HG02885 (cell line): ENCODE measurements around the gene PTDSS2.
"Not testable (repeated sequence)": the region's sequence is repeated elsewhere in the genome, so short reads cannot be mapped to it uniquely, and the experiment has no call there.

Experiments
- ATAC-seq: cut with Tn5 transposase; IDR thresholded peaks from one replicate; pipeline ENCODE4 v1.9.1; 2021; ENCODE audit warnings: mild to moderate bottlenecking; ENCODE audit not compliant: unreplicated experiment, poor library complexity

Gene PTDSS2

GRCh38 chr11:501683-502287, 51.7 kb downstream of the PTDSS2 start:
- ATAC-seq, result no peak

GRCh38 chr11:502288-503178, 52.5 kb downstream of the PTDSS2 start:
- ATAC-seq, result no peak

- ATAC-seq, result no peak
Measured at GRCh38 chr11:503179-503981, 53.3 kb downstream of the PTDSS2 start.

GRCh38 chr11:504053-504993, 54.2 kb downstream of the PTDSS2 start:
- no peak for ATAC-seq

GRCh38 chr11:504994-505344, 54.9 kb downstream of the PTDSS2 start:
- no peak for ATAC-seq

GRCh38 chr11:506238-506994, 56.3 kb downstream of the PTDSS2 start:
- peak; percentile 66 for ATAC-seq

- ATAC-seq, result peak; percentile 59
Measured at GRCh38 chr11:506995-507726, 57.1 kb downstream of the PTDSS2 start, which contains the start of gene RNH1. TSS of gene RNH1 (minus strand) at chr11:507242. CDS start at chr11:502162, 5,080 bp downstream.

- no peak for ATAC-seq
Measured at GRCh38 chr11:507727-508515, 57.8 kb downstream of the PTDSS2 start.

GRCh38 chr11:508956-509355, 58.9 kb downstream of the PTDSS2 start:
- ATAC-seq, result no peak

GRCh38 chr11:512761-513595, 62.9 kb downstream of the PTDSS2 start:
- ATAC-seq, result no peak

GRCh38 chr11:514606-515005, 64.5 kb downstream of the PTDSS2 start:
- no peak for ATAC-seq

- ATAC-seq, result no peak
Measured at GRCh38 chr11:515131-515530, 65.1 kb downstream of the PTDSS2 start.

GRCh38 chr11:516400-516799, 66.3 kb downstream of the PTDSS2 start:
- ATAC-seq, result no peak

- not testable (repeated sequence) for ATAC-seq
Measured at GRCh38 chr11:516918-517685, 67.0 kb downstream of the PTDSS2 start.

GRCh38 chr11:518463-519202, 68.6 kb downstream of the PTDSS2 start:
- ATAC-seq, result peak; percentile 93
